ENCODE measurements around the gene HMHB1. TPM values are rescaled to one million over a fixed set of nuclear protein-coding genes. Genes with fewer than 3 reads are reported as not detected.
"Not testable (repeated sequence)": the region's sequence is repeated elsewhere in the genome, so short reads cannot be mapped to it uniquely, and the experiment has no call there.

The HMHB1 gene
- polyA plus RNA-seq, 4 donors, result not detected

- no peak for DNase-seq (ENCODE audit: low read depth in 4 of 4, low spot score in 2 of 4)
Observed at GRCh38 chr5:143800715-143801114, 11.2 kb upstream of the HMHB1 start.

DNA sequence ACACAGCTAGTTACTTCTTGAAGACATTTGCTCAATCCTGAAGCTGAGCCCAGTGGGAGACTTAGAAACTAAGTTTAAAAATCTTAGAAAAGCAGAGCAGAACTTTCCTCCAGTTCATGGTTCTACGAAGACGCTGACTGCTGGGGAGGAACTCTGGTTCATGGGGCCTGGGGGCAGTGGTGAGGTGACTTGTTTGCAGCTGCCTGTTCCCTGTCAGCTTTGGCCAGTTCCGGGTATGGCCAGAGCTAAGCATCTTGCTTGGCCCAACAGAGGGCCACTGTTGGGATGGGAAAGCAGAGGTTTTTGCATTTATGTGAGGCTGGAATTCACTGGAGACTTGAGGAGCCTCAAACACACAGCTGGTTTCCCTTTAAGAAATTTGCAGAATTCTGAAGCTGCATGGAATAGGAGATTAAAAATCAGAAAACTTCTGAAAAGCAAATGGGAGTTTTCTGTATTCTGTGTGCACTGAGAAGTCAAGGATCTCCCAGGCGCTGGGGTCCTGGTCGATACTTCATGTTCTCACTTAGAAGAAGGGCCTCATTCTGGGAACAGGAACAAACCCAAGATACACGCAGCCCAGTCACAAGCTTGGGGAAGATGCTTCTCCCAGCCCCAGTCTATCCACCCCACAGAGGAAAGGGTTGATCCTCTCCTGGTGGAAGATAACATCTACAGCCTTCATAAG, 10.6 kb upstream of the HMHB1 start:
- DNase-seq (ENCODE audit: low read depth in 4 of 4, low spot score in 2 of 4), result no peak

DNA sequence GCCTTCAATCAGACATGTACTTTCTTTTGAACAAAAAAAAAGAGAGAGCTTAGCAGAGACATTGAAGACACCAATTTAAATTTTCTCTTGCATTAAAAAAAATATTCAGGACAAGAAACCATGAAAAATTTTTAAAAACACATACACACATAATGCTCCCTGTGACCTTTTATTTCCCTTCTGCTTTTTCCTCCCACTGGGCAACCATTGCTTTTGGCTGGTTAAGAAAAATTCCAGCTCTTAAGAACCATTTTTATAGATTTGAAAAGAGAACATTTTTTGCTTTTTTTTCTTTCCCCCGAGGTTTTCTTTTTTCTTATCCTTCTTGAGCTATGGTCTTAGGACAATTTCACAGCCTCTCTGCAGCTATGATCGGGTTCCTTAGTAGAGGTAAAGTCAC, 6.1 kb upstream of the HMHB1 start:
- no peak for DNase-seq (ENCODE audit: low read depth in 4 of 4, low spot score in 2 of 4)

DNA sequence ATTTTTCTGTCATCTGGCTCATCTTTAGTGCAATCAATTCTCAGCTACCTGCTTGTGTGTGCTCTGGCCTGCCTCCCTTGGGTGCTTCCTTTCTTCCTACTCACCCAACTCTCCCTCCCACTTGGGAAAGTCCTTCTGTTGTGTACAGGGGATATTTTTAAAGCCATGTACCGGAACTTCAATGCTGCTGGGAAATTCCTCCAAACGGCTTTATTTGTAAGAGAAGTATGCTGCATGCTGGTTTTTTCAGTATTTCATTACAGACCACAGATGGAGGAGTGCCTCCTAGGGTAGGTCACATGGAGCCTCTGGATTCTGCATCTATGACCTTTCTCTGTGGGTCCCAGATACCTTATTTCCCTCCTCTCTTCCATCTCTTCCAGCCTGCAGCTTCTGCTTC, 5.4 kb upstream of the HMHB1 start:
- DNase-seq (ENCODE audit: low read depth in 4 of 4, low spot score in 2 of 4), result no peak

DNA sequence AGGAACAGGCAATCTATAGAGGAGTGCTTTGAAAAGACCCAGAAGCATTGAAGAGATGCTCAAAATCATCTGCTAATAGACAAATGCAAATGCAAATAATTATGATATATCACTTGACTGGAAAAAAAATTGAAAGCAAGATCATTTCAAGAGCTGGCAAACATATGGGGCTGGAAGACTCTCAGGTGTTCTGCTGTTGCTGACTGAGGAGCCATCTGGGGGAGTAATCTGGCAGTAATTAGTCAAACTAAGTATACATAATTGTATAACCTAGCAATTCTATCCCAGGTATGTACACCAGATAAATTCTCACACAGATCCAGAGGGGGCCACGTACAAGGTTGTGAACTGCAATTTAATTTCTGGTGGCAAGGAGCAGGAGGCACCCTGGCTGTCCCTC, 4.6 kb upstream of the HMHB1 start:
- no peak for DNase-seq (ENCODE audit: low read depth in 4 of 4, low spot score in 2 of 4)

- not testable (repeated sequence) for DNase-seq (ENCODE audit: low read depth in 4 of 4, low spot score in 2 of 4)
Observed at GRCh38 chr5:143816370-143816769, 4.4 kb downstream of the HMHB1 start.

- DNase-seq (ENCODE audit: low read depth in 4 of 4, low spot score in 2 of 4), result no peak
Observed at GRCh38 chr5:143819716-143820115, 7.8 kb downstream of the HMHB1 start.

DNA sequence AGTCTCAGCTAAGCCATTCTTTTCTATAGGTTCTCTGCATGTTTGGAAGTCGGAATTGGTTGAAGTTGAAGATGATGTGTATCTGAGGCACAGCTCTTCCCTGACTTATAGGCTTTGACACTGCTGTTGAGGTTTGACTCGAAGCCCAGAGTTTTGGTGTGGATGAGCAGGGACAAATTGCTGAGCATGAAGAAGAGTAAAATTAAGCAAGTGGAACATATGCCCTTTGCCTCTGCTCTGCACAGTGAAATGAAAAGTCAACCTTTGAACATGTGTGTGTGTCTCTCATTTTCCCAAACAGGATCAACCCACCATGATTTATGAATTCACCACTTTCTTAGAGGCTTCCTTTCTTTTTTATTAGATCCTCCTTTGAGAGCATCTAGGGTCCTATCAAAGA, 8.5 kb downstream of the HMHB1 start:
- DNase-seq (ENCODE audit: low read depth in 4 of 4, low spot score in 2 of 4), result no peak

DNA sequence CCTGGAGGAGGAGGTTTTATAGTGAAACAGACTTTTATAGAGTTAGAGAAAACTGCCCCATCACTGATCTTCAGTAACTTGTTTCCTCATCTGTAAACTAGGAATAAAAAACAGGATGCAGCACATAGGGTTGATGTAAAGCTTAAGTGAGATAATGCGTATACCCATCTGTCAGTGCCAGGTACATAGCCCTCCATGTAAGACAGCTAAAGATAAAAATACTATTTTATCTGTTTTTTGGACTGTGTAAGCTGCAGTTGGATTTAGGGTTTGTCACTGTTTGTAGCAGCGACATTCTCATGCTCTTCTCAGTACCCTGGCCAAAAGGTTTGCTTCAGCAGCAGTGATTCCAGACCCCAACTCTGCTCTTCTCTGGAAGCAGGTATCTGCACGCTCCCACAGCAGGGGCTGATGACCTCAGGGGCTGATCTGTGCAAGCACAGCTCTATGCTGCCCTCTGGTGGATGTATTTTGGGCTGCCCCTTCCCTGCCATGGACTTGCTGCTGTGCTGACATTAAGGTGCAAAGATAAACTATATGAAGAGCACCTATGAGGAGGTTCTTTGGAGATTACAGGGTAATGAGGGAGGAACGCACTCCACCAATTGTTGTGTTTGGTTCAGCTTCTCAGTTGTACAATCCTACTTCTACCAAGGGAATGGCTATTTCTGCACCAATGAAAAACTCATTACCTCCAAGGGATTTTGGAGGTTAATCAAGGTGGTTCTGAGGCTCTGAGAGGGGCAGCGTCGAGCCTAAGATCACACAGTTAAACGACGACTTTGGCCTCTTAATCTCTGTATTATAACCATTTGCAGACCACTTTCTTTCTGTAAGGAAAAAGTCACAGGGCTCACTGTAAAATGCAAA, 13.1 kb downstream of the HMHB1 start:
- peak; percentile 26 to 59 (median 36) for DNase-seq (ENCODE audit: low read depth in 4 of 4, low spot score in 2 of 4)

- DNase-seq (ENCODE audit: low read depth in 4 of 4, low spot score in 2 of 4), result no peak
Observed at GRCh38 chr5:143826951-143827444, 15.0 kb downstream of the HMHB1 start.

GRCh38 chr5:143828710-143829109, 16.7 kb downstream of the HMHB1 start:
- no peak for DNase-seq (ENCODE audit: low read depth in 4 of 4, low spot score in 2 of 4)

GRCh38 chr5:143833177-143833576, 21.2 kb downstream of the HMHB1 start:
- DNase-seq (ENCODE audit: low read depth in 4 of 4, low spot score in 2 of 4), result no peak

- no peak for DNase-seq (ENCODE audit: low read depth in 4 of 4, low spot score in 2 of 4)
Observed at GRCh38 chr5:143835251-143835650, 23.3 kb downstream of the HMHB1 start.

GRCh38 chr5:143836161-143836725, 24.3 kb downstream of the HMHB1 start:
- no peak for DNase-seq (ENCODE audit: low read depth in 4 of 4, low spot score in 2 of 4)

DNA sequence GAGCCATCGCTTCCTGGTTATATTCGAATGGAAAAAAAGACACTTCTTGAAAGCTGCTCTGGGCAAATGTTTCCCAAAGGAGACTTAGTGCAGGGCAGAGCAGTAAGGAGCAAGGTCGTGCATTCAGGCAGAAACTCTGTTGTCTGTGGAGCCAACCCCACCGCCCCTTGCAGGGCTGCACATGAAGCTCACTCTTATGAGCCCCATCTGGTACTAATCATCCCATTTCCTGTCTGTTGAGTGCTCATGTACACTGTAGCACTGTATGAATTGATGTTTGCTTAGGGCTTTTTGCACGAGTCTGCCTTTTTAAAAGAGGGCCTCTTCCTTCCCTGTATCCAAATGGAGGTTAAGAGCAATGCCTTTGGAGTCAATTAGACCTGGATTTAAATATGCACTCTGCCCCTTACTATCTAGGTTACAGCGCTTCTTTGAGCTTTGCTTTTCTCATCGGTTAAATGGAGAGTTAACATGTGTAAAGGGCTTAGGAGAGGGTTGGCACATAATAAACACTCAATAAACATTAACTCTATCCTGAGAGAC, 25.4 kb downstream of the HMHB1 start:
- peak in 2 of 4 donors; percentile 17 to 31 for DNase-seq (ENCODE audit: low read depth in 4 of 4, low spot score in 2 of 4)

GRCh38 chr5:143841446-143841845, 29.5 kb downstream of the HMHB1 start:
- no peak for DNase-seq (ENCODE audit: low read depth in 4 of 4, low spot score in 2 of 4)

DNA sequence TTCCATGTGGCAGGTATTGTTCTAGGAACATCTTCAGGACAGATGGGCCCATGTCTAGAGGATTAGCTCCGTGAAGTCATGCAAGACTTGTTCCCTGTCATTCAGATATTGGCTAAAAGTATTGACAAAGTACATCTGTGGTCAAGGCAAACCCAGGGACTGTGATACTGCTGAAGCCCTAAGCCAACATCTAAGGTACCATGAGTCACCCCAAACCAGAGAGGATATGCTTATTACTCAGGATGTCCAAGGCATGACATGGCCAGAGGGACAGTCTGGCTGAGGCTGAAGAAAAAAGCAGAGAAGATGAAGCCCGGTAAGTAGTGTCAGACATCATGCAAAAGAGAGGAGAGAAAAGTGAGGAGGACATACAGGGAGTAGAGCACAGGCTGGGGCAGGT, 31.0 kb downstream of the HMHB1 start:
- no peak for DNase-seq (ENCODE audit: low read depth in 4 of 4, low spot score in 2 of 4)

GRCh38 chr5:143843461-143843860, 31.5 kb downstream of the HMHB1 start:
- DNase-seq (ENCODE audit: low read depth in 4 of 4, low spot score in 2 of 4), result no peak

- no peak for DNase-seq (ENCODE audit: low read depth in 4 of 4, low spot score in 2 of 4)
Observed at GRCh38 chr5:143850050-143850683, 38.2 kb downstream of the HMHB1 start.

DNA sequence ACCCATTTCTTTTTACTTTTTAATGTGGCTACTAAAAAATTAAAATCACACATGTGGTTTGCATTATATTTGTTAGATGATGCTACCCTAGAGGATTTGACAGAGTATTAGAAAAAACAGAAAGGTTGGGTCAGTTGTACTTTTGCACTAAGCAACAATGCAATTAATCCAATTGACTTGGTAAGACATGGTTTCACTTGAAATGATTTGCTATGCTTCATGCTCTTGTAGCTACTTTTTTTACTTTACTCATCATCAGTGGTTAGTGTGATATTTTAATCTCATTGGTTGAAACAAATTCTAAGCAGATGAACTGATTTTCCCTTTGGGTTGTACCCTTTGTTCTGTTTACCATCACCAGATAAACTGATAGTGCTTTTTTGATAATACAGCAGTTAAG, 39.4 kb downstream of the HMHB1 start:
- no peak for DNase-seq (ENCODE audit: low read depth in 4 of 4, low spot score in 2 of 4)

DNA sequence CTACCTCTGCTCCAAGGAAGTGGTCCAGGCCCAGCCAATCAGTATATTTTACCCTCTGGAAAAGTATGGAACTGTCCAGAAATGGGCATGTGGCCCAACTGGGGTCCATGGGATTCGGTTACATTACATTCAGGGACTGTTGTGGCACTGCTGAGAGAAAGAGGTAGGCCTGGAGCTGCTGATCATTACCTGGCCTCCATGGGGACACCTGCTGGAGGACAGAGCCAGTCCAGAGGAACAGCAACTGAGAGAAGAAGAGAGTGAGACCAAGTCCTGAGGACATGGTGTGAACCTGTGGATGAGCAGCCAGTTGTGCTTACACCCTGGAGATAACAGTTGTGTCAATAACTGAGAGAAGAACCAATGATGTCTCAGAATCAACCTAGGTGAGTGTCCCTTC, 48.2 kb downstream of the HMHB1 start:
- DNase-seq (ENCODE audit: low read depth in 4 of 4, low spot score in 2 of 4), result no peak

All from left renal cortex interstitium (tissue), 4 donors.